GM23338 (cell line): ENCODE data around the gene BET1. TPM values are rescaled to one million over a fixed set of nuclear protein-coding genes. Genes with fewer than 3 reads are reported as not detected.

Experiments used
- ATAC-seq: fragments of 200-7000 bp; cut with Tn5 transposase; 3 replicates; pipeline ENCODE4 v1.9.1; 2020
- DNase-seq: peaks from one replicate; pipeline ENCODE4 v3.0.0-alpha.2; 2015; ENCODE audit warnings: low spot score
- H2AFZ ChIP-seq: fragments of 200-600 bp; sonication (generic); 2 replicates; pipeline ENCODE4 v1.8.0; 2016; ENCODE audit warnings: antibody characterized with exemption, mild to moderate bottlenecking, moderate library complexity
- H3F3A ChIP-seq: fragments of 200-600 bp; sonication (generic); replicated peaks from 2 replicates; pipeline ENCODE4 v1.8.0; 2017; ENCODE audit warnings: antibody characterized with exemption, mixed run types, low read depth
- H3K27ac ChIP-seq: fragments of 200-600 bp; sonication (generic); 2 replicates; pipeline ENCODE4 v1.6.1; 2016; ENCODE audit warnings: low read depth
- H3K27me3 ChIP-seq: fragments of 200-600 bp; sonication (generic); 2 replicates; pipeline ENCODE4 v1.8.0; 2016; ENCODE audit warnings: mild to moderate bottlenecking, mixed run types, moderate library complexity; ENCODE audit not compliant: insufficient read depth
- H3K36me3 ChIP-seq: fragments of 200-600 bp; sonication (generic); 2 replicates; pipeline ENCODE4 v1.8.0; 2016; ENCODE audit warnings: mild to moderate bottlenecking; ENCODE audit not compliant: insufficient read depth
- H3K4me1 ChIP-seq: fragments of 200-600 bp; sonication (generic); 2 replicates; pipeline ENCODE4 v1.8.0; 2016; ENCODE audit warnings: mild to moderate bottlenecking, moderate library complexity; ENCODE audit not compliant: insufficient read depth
- H3K4me2 ChIP-seq: fragments of 200-600 bp; sonication (generic); 2 replicates; pipeline ENCODE4 v1.7.1; 2017; ENCODE audit warnings: mixed run types
- H3K4me3 ChIP-seq: fragments of 200-600 bp; sonication (generic); 2 replicates; pipeline ENCODE4 v1.6.1; 2016; ENCODE audit warnings: mixed run types
- H3K79me2 ChIP-seq: fragments of 200-600 bp; sonication (generic); replicated peaks from 2 replicates; pipeline ENCODE4 v1.8.0; 2017; ENCODE audit warnings: mild to moderate bottlenecking; ENCODE audit not compliant: insufficient read depth
- H3K9me2 ChIP-seq: fragments of 200-600 bp; sonication (generic); 2 replicates; pipeline ENCODE4 v1.8.0; 2017; ENCODE audit not compliant: insufficient read depth
- H4K20me1 ChIP-seq: fragments of 200-600 bp; sonication (generic); replicated peaks from 2 replicates; pipeline ENCODE4 v1.8.0; 2017; ENCODE audit warnings: mild to moderate bottlenecking; ENCODE audit not compliant: insufficient read depth
- H3K27ac Mint-ChIP-seq: 2 replicates; pipeline ENCODE4 v1.8.0; 2020; ENCODE audit warnings: inconsistent platforms, mild to moderate bottlenecking, moderate library complexity, mixed read lengths
- H3K27me3 Mint-ChIP-seq: 3 replicates; pipeline ENCODE4 v1.8.0; 2022; ENCODE audit warnings: low read depth, mild to moderate bottlenecking, moderate library complexity, mixed read lengths, inconsistent platforms; ENCODE audit not compliant: insufficient read depth, poor library complexity
- H3K36me3 Mint-ChIP-seq: 3 replicates; pipeline ENCODE4 v1.8.0; 2021; ENCODE audit warnings: low read depth, mild to moderate bottlenecking, inconsistent platforms, moderate library complexity, mixed read lengths
- H3K4me1 Mint-ChIP-seq: 3 replicates; pipeline ENCODE4 v1.8.0; 2020; ENCODE audit warnings: mild to moderate bottlenecking, inconsistent platforms, mixed read lengths
- H3K4me3 Mint-ChIP-seq: 3 replicates; pipeline ENCODE4 v1.8.0; 2021; ENCODE audit warnings: moderate library complexity, mild to moderate bottlenecking, inconsistent platforms, mixed read lengths
- H3K9me3 Mint-ChIP-seq: 3 replicates; pipeline ENCODE4 v1.8.0; 2020; ENCODE audit warnings: moderate library complexity, mild to moderate bottlenecking, inconsistent platforms, mixed read lengths
- CREB1 ChIP-seq: fragments of 250-450 bp; sonication (Bioruptor Pico); IDR thresholded peaks from 2 replicates; pipeline ENCODE4 v1.5.0; 2020; ENCODE audit warnings: low read depth, mild to moderate bottlenecking, moderate library complexity
- ETS1 ChIP-seq: IDR thresholded peaks from 2 replicates; pipeline ENCODE4 v1.6.1; 2016; ENCODE audit warnings: antibody characterized with exemption
- EZH2phosphoT487 ChIP-seq: fragments of 200-600 bp; sonication (generic); IDR thresholded peaks from one replicate; pipeline ENCODE4 v1.8.1; 2018; ENCODE audit warnings: antibody characterized with exemption; ENCODE audit not compliant: unreplicated experiment
- JUNB ChIP-seq: IDR thresholded peaks from one replicate; pipeline ENCODE4 v1.6.1; 2016; ENCODE audit warnings: antibody characterized with exemption; ENCODE audit not compliant: unreplicated experiment
- NANOG ChIP-seq: IDR thresholded peaks from 2 replicates; pipeline ENCODE4 v1.6.1; 2016; ENCODE audit warnings: antibody characterized with exemption, borderline replicate concordance
- POLR2AphosphoS5 ChIP-seq: IDR thresholded peaks from 2 replicates; pipeline ENCODE4 v1.6.1; 2016; ENCODE audit warnings: antibody characterized with exemption, low read depth
- STAT1 ChIP-seq: IDR thresholded peaks from one replicate; pipeline ENCODE4 v1.6.1; 2016; ENCODE audit warnings: antibody characterized with exemption; ENCODE audit not compliant: unreplicated experiment
- ZNF331 ChIP-seq: fragments of 250-450 bp; sonication (Bioruptor Pico); IDR thresholded peaks from 2 replicates; pipeline ENCODE4 v1.5.0; 2020; ENCODE audit warnings: low read depth, mild to moderate bottlenecking, moderate library complexity
- ZNF462 ChIP-seq: fragments of 250-450 bp; sonication (Bioruptor Pico); IDR thresholded peaks from 2 replicates; pipeline ENCODE4 v1.5.0; 2020; ENCODE audit warnings: mild to moderate bottlenecking, moderate library complexity
- polyA plus RNA-seq: library from polyadenylated mRNA; unstranded; fragments of >200 nt; fragmentation: Nextera tagmentation; extraction: Ambion mirVana; gene quantifications from 2 replicates; pipeline ENCODE4 v1.2.1, GENCODE V29; 2016
- total RNA-seq: library from RNA; depleted of rRNA; stranded (reverse); fragments of >200 nt; shearing (Covaris generic); gene quantifications from 2 replicates; pipeline ENCODE4 v1.2.3, GENCODE V29; 2014
- TF ChIP-seq, protein P1 (sequence below): IDR thresholded peaks from one replicate; pipeline ENCODE4 v1.6.1; 2018; ENCODE audit warnings: antibody characterized with exemption; ENCODE audit not compliant: unreplicated experiment

Gene BET1
- total and polyA plus RNA-seq, 2 experiments from 2014 or later, result 42.2 to 69.2 TPM

DNA sequence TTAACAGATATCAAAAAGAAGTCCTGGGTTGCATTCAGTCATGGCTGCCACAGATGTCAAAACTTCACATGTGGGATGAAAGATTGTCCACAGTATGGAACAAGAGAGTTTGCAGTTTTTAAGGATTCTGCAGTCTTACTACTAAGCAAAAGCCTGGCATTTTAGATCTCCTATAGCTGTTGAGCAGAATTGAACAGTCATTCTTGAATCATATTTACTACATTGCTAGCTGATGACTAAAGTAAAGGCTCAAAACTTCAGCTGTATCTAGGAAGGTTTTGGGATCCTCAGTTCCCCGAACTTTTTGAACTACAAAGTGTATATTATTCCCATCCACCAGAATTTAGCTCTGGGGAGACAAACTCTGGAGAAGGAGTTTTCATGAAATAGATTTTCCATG, 31.0 kb downstream of the BET1 start:
- ATAC-seq (no peak), DNase-seq (no peak)
- no peak overlapping the region for H3K27ac Mint-ChIP-seq
- Histone ChIP-seq H3K27me3 (no peaks in the 10 kb centered on the region), H3K9me2 (no peaks in the 10 kb centered on the region), H2AFZ (no peak overlapping the region), H3K36me3 (no peaks in the 10 kb centered on the region), H3F3A (no peaks in the 10 kb centered on the region), H3K4me2 (no peak overlapping the region), H3K79me2 (no peaks in the 10 kb centered on the region), H4K20me1 (no peaks in the 10 kb centered on the region), H3K27ac (no peak overlapping the region), H3K4me3 (no peak overlapping the region), H3K4me1 (peaks cover 11% of the 10 kb centered on the region)
- H3K9me3 Mint-ChIP-seq, result no peaks in the 10 kb centered on the region
- no peak overlapping the region for H3K4me3 Mint-ChIP-seq
- TF ChIP-seq STAT1, result no peak
- no peak for TF ChIP-seq EZH2phosphoT487
- TF ChIP-seq ETS1, result no peak
- TF ChIP-seq CREB1 (CRISPR knock-in tag), result no peak
- TF ChIP-seq, protein P1, sequence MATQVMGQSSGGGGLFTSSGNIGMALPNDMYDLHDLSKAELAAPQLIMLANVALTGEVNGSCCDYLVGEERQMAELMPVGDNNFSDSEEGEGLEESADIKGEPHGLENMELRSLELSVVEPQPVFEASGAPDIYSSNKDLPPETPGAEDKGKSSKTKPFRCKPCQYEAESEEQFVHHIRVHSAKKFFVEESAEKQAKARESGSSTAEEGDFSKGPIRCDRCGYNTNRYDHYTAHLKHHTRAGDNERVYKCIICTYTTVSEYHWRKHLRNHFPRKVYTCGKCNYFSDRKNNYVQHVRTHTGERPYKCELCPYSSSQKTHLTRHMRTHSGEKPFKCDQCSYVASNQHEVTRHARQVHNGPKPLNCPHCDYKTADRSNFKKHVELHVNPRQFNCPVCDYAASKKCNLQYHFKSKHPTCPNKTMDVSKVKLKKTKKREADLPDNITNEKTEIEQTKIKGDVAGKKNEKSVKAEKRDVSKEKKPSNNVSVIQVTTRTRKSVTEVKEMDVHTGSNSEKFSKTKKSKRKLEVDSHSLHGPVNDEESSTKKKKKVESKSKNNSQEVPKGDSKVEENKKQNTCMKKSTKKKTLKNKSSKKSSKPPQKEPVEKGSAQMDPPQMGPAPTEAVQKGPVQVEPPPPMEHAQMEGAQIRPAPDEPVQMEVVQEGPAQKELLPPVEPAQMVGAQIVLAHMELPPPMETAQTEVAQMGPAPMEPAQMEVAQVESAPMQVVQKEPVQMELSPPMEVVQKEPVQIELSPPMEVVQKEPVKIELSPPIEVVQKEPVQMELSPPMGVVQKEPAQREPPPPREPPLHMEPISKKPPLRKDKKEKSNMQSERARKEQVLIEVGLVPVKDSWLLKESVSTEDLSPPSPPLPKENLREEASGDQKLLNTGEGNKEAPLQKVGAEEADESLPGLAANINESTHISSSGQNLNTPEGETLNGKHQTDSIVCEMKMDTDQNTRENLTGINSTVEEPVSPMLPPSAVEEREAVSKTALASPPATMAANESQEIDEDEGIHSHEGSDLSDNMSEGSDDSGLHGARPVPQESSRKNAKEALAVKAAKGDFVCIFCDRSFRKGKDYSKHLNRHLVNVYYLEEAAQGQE, result no peak
- no peak for TF ChIP-seq NANOG
- no peak for TF ChIP-seq ZNF331
- TF ChIP-seq JUNB, result no peak
- TF ChIP-seq POLR2AphosphoS5, result no peak
- no peak for TF ChIP-seq ZNF462 (CRISPR knock-in tag)
- H3K36me3 Mint-ChIP-seq, result no peaks in the 10 kb centered on the region
- no peaks in the 10 kb centered on the region for H3K27me3 Mint-ChIP-seq
- peaks cover 15% of the 10 kb centered on the region for H3K4me1 Mint-ChIP-seq
